Testis (tissue), 3 donors: Measurements from ENCODE around the gene NCL. TPM values are rescaled to one million over a fixed set of nuclear protein-coding genes. Genes with fewer than 3 reads are reported as not detected.
A peak's percentile ranks its signal among the peaks of the same experiment; 100 is the strongest.
"Not testable (repeated sequence)": the region's sequence is repeated elsewhere in the genome, so short reads cannot be mapped to it uniquely, and the experiment has no call there.

Experiments
- DNase-seq: peaks from one replicate; pipeline ENCODE4 v3.0.0-alpha.2; 2019
- H3K27ac ChIP-seq, 2 donors: fragments of 200-600 bp; sonication (generic); one replicate each; pipeline ENCODE4 v1.5.1; 2019
- H3K27me3 ChIP-seq: fragments of 200-600 bp; sonication (generic); one replicate; pipeline ENCODE4 v1.5.1; 2019
- H3K36me3 ChIP-seq: fragments of 200-600 bp; sonication (generic); one replicate; pipeline ENCODE4 v1.5.1; 2017; ENCODE audit warnings: low read depth; ENCODE audit errors: missing control alignments
- H3K4me1 ChIP-seq: fragments of 200-600 bp; sonication (generic); one replicate; pipeline ENCODE4 v1.5.1; 2019
- H3K4me3 ChIP-seq, 2 donors: fragments of 200-600 bp; sonication (generic); one replicate each; pipeline ENCODE4 v1.5.1; 2017 to 2019
- H3K9me3 ChIP-seq: fragments of 200-600 bp; sonication (generic); one replicate; pipeline ENCODE4 v1.5.1; 2017
- POLR2A ChIP-seq: fragments of 450-650 bp; IDR thresholded peaks from one replicate; pipeline ENCODE4 v1.6.1; 2017; ENCODE audit warnings: antibody characterized with exemption, mild to moderate bottlenecking, moderate library complexity
- WGBS, 2 donors: methylation state at CpG; one replicate each; pipeline ENCODE4 v1.1.5; 2018; 5-methylcytosine and 5-hydroxymethylcytosine counted together
- intact Hi-C: fragments of 100-400 bp; cut with DNase I; formaldehyde crosslinking; loops from one replicate; pipeline ENCODE4 v1.15.1; 2023; ENCODE audit warnings: low total_unique reads
- polyA plus RNA-seq: library from polyadenylated mRNA; stranded (reverse); fragments of 350-450 nt; fragmentation: Illumina TruSeq; extraction: RNeasy Lipid Tissue Mini Kit (QIAGEN cat#74804); gene quantifications from one replicate; pipeline ENCODE4 v1.2.3, GENCODE V29; 2014; ENCODE audit warnings: low read depth, low replicate concordance; ENCODE audit not compliant: insufficient read depth
- total RNA-seq, 2 donors: library from RNA; depleted of rRNA; stranded (reverse); fragments of >200 nt; gene quantifications; one replicate each; pipeline ENCODE4 v1.2.3, GENCODE V29; 2016
- TF ChIP-seq, protein P1 (sequence below), 3 experiments: fragments of 450-650 bp in 2 of 3; fragments of 200-600 bp in 1 of 3; sonication (generic) in 1 of 3; IDR thresholded peaks; one replicate each; pipeline ENCODE4 v1.5.1; 2016 to 2019; ENCODE audit warnings: antibody characterized with exemption in 3 of 3, mild to moderate bottlenecking in 2 of 3, moderate library complexity in 1 of 3

The NCL gene
- total and polyA plus RNA-seq, 3 donors from 2014 or later, result 207 to 293 (median 224) TPM

DNA sequence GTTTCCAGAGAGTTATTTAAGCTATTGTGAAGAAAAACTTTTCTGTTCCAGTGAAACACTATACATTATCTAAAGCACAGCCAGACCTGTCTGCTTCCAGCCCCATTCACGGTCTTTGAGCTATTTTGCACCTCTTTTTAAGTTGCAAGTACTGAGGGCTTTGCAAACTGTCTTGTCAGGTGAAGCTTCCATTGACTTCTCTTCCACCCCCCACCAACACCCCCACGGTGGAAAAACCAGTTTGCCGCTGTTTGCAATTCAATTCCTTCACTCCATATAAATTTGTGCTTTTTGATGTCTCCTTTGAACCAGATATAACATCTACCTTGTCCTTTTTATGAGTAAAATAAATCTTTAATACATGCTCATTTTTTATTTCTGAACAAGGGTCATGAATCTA, 53.0 kb downstream of the NCL start:
- intact Hi-C loops, result loop anchor here (10.0 kb wide), 2 partner anchors 116 to 176 kb away; no protein-coding TSS in a partner anchor
- no peak for TF ChIP-seq POLR2A
- TF ChIP-seq, protein P1, sequence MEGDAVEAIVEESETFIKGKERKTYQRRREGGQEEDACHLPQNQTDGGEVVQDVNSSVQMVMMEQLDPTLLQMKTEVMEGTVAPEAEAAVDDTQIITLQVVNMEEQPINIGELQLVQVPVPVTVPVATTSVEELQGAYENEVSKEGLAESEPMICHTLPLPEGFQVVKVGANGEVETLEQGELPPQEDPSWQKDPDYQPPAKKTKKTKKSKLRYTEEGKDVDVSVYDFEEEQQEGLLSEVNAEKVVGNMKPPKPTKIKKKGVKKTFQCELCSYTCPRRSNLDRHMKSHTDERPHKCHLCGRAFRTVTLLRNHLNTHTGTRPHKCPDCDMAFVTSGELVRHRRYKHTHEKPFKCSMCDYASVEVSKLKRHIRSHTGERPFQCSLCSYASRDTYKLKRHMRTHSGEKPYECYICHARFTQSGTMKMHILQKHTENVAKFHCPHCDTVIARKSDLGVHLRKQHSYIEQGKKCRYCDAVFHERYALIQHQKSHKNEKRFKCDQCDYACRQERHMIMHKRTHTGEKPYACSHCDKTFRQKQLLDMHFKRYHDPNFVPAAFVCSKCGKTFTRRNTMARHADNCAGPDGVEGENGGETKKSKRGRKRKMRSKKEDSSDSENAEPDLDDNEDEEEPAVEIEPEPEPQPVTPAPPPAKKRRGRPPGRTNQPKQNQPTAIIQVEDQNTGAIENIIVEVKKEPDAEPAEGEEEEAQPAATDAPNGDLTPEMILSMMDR (IDR thresholded peaks at IDR 0.05), result no peak
- Histone ChIP-seq H3K27me3 (no peaks in the 10 kb centered on the region), H3K9me3 (no peaks in the 10 kb centered on the region), H3K27ac (no peak overlapping the region), H3K4me3 (no peak overlapping the region), H3K36me3 (no peaks in the 10 kb centered on the region), H3K4me1 (peaks cover 22% of the 10 kb centered on the region)
- WGBS, 2 donors, result 55 to 61% methylated on average over 3 of the region's 3 CpGs
- no peak for DNase-seq

DNA sequence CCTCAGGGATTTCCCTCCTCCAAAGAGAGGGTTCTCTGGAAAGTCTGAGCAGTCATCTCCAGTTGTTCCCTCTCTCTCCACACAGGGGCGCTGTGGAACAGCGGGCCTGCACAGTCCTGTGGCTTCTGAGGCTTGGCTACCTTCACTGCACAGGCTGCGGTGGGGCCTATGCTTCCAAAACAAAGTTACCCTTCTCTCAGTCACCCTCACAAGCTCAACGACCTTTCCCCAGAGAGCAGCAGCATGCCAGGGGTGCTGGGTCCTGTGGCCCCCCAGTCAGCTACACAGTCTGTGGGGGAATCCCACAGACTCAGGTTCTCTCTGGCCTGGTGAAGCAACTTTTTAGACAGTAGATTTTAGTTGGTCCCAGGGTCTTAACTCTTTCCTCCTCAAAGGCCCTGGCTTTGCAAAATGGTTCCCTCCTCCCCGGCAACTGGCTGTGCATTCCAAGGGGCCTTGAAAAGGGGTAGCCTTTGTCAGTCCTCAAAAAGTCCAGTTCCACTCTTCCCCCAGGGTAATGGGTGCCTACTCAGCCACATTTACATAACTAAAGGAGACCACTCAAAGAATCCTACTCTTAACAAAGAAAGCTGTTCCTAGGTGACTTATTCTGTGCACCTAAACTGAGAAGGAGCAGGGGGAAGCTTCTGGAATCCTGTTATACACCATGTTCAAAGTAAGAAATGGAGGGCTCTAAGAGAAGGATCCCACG, 53.8 kb downstream of the NCL start:
- Histone ChIP-seq H3K4me1 (peaks cover 25% of the 10 kb centered on the region), H3K4me3 (no peak overlapping the region), H3K27me3 (no peaks in the 10 kb centered on the region), H3K27ac (no peak overlapping the region), H3K36me3 (no peaks in the 10 kb centered on the region), H3K9me3 (no peaks in the 10 kb centered on the region)
- intact Hi-C loops, result loop anchor here (10.0 kb wide), 2 partner anchors 116 to 176 kb away; no protein-coding TSS in a partner anchor
- WGBS, 2 donors, result 80 to 85% methylated on average over 2 to 6 of the region's 6 CpGs
- no peak for TF ChIP-seq POLR2A
- TF ChIP-seq, protein P1 (IDR thresholded peaks at IDR 0.05), result peak in 2 of 3 experiments; percentile 15 to 23
- no peak for DNase-seq

DNA sequence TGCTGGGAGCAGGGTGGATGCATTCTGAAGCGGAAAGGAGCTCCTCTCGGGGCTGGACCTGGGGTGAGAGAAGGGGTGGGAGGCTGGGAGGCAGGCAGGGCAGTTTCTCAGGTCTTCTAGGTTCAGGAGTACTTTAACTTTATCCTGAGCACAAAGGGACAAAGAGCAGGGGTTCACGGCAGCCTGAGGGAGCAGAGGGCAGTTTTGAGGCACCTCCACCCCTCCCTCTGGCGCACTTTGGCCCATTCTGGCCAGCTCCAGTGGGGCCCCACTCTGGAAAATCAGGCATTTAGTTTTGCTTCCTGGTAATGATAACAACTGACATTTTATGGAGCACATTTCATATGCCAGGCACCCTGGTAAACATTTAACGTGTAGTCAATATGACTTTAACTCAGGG, 54.5 kb downstream of the NCL start:
- Histone ChIP-seq H3K27ac (no peak overlapping the region), H3K27me3 (no peaks in the 10 kb centered on the region), H3K9me3 (no peaks in the 10 kb centered on the region), H3K36me3 (no peaks in the 10 kb centered on the region), H3K4me3 (no peak overlapping the region), H3K4me1 (peaks cover 25% of the 10 kb centered on the region)
- TF ChIP-seq, protein P1 (IDR thresholded peaks at IDR 0.05), result no peak
- no peak for TF ChIP-seq POLR2A
- DNase-seq, result no peak
- 94% methylated on average over 4 to 5 of the region's 5 CpGs for WGBS, 2 donors
- intact Hi-C loops, result loop anchor here (10.0 kb wide), 2 partner anchors 115 to 175 kb away; no protein-coding TSS in a partner anchor

DNA sequence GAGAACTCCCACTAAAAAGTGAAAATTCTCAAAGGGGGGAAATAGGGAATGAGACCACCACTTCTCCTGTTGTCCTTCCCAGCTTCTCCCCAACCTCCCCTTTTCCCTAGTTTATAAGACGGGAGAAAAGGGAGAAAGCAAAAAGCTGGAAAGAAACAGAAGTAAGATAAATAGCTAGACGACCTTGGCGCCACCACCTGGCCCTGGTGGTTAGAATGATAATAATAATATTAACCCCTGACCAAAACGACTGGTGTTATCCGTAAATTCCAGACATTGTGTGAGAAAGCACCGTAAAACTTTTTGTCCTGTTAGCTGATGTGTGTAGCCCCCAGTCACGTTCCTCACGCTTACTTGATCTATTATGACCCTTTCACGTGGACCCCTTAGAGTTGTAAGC, 56.0 kb downstream of the NCL start:
- H3K4me3 ChIP-seq, H3K27me3 ChIP-seq, DNase-seq, intact Hi-C loops, H3K9me3 ChIP-seq, H3K36me3 ChIP-seq: not testable (repeated sequence)
- peak overlapping the region; percentile 64 to 72 for H3K27ac ChIP-seq
- WGBS, 2 donors, result 39 to 49% methylated on average over 9 of the region's 9 CpGs
- peaks cover 30% of the 10 kb centered on the region for H3K4me1 ChIP-seq

DNA sequence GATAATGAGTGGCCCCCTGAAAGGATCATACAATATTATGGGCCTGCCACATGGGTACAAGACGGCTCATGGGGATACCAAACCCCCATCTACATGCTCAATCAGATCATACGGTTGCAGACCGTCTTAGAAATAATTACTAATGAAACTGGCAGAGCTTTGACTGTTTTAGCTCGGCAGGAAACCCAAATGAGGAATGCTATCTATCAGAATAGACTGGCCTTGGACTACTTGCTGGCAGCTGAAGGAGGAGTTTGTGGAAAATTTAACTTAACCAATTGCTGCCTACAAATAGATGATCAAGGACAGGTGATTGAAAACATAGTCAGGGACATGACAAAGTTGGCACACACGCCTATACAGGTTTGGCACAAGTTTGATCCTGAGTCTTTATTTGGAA, 56.6 kb downstream of the NCL start:
- DNase-seq, H3K27me3 ChIP-seq, H3K9me3 ChIP-seq, H3K4me3 ChIP-seq, intact Hi-C loops, H3K36me3 ChIP-seq: not testable (repeated sequence)
- Histone ChIP-seq H3K4me1 (peaks cover 31% of the 10 kb centered on the region), H3K27ac (peak overlapping the region; percentile 55 to 64)
- 24 to 56% methylated on average over 5 of the region's 5 CpGs for WGBS, 2 donors
